Activated naive CD4-positive, alpha-beta T cell treated with anti-CD3 and anti-CD28 coated beads, Interleukin-2, amount 10 ng/mL, durations not matched to agents 7 days and 5 days (primary cell): ENCODE measurements around the gene TEX48.

Experiments used
- CTCF ChIA-PET: fragments of 350-600 bp; sonication (Branson Sonifier 250); formaldehyde crosslinking; loops from one replicate; lab custom pipeline; 2021; ENCODE audit warnings: antibody characterized with exemption; lab: Charles Lee
- DNase-seq: peaks from one replicate; pipeline ENCODE4 v3.0.0-alpha.2; 2020
- H3K27ac Mint-ChIP-seq: one replicate; pipeline ENCODE4 v1.8.0; 2021; ENCODE audit warnings: mild to moderate bottlenecking, moderate library complexity, mixed read lengths
- H3K27me3 Mint-ChIP-seq: one replicate; pipeline ENCODE4 v1.8.0; 2021; ENCODE audit warnings: mild to moderate bottlenecking, mixed read lengths
- H3K36me3 Mint-ChIP-seq: one replicate; pipeline ENCODE4 v1.8.0; 2021; ENCODE audit warnings: mixed read lengths
- H3K4me1 Mint-ChIP-seq: one replicate; pipeline ENCODE4 v1.8.0; 2021; ENCODE audit warnings: mixed read lengths
- H3K4me3 Mint-ChIP-seq: one replicate; pipeline ENCODE4 v1.8.0; 2021; ENCODE audit warnings: mild to moderate bottlenecking, moderate library complexity, mixed read lengths
- H3K9me3 Mint-ChIP-seq: one replicate; pipeline ENCODE4 v1.8.0; 2021; ENCODE audit warnings: mixed read lengths

TEX48 gene

GRCh38 chr9:114674798-114675540 is 7.0 kb downstream of the TEX48 start:
- CTCF ChIA-PET: interaction anchor here (0.7 to 9.3 kb wide), 5 partner anchors 13 to 341 kb away, joined by 3 to 128 read pairs (median 4); no protein-coding TSS in a partner anchor
- no peak for DNase-seq
- Mint-ChIP-seq H3K9me3 (no peaks in the 10 kb centered on the region), H3K4me1 (peaks cover 21% of the 10 kb centered on the region), H3K4me3 (no peak overlapping the region), H3K36me3 (no peaks in the 10 kb centered on the region), H3K27ac (no peak overlapping the region), H3K27me3 (peaks cover 26% of the 10 kb centered on the region)

DNA sequence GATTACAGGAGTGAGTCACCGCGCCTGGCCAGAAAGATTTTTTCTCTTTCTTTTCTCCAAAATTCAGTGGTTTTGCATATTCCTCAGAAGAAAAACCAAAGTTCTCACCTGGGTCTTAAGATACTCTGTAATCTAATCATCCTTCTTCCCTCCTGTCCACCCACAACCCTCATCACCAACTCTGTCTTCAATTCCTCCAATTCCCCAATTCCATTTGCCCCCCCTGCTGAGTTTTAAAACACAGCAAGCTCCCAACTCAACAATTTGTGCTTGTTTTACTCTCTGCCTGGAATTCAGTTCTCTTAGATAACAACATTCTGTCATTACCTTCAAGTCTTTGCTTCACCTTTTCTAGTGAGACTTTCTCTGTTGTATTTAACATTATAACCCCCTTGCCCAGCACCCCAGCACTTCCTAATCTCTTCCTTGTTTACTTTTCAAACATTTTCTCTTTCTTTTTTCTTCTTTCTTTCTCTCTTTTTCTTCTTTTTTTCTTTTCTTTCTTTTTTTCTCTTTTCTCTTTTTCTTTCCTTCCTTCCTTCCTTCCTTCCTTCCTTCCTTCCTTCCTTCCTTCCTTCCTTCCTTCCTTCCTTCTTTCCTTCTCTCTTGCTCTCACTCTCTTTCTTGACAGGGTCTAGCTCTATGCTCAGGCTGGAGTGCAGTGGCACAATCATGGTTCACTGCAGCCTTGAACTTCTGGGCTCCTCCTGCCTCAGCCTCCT is 7.8 kb downstream of the TEX48 start:
- Mint-ChIP-seq H3K4me3 (no peak overlapping the region), H3K36me3 (no peaks in the 10 kb centered on the region), H3K27me3 (peaks cover 26% of the 10 kb centered on the region), H3K4me1 (peaks cover 21% of the 10 kb centered on the region), H3K27ac (no peak overlapping the region), H3K9me3 (no peaks in the 10 kb centered on the region)
- CTCF ChIA-PET: interaction anchor here (1.6 kb wide), 1 partner anchor 14 kb away, joined by 4 read pairs; no protein-coding TSS in a partner anchor
- DNase-seq: no peak

GRCh38 chr9:114671605-114672004 is 10.4 kb downstream of the TEX48 start:
- H3K4me3 Mint-ChIP-seq: no peak overlapping the region
- H3K27ac Mint-ChIP-seq: no peak overlapping the region
- no peaks in the 10 kb centered on the region for H3K9me3 Mint-ChIP-seq
- H3K4me1 Mint-ChIP-seq: peaks cover 4% of the 10 kb centered on the region
- no peak for DNase-seq
- no peaks in the 10 kb centered on the region for H3K36me3 Mint-ChIP-seq
- CTCF ChIA-PET: interaction anchor here (0.6 to 1.6 kb wide), 5 partner anchors 9 to 266 kb away, joined by 3 to 5 read pairs (median 3); no protein-coding TSS in a partner anchor
- H3K27me3 Mint-ChIP-seq: peaks cover 37% of the 10 kb centered on the region

DNA sequence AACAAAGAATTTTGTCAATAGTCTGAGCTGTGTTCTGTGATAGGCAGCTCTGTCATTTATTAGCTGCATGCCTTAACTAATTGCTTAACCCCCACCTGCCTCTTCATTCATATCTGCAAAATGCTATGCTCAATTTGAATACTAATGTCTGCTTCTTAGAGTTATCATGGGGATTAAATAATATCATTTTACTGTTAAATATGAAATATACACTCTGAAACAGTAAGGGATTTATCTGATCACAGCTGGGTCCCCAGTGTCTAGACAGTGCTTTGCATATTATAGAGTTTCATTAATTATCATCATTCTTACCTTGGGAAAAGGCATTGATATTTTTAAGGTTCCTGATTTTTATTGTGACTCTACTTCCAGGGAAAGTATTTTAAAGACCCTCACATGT is 12.0 kb downstream of the TEX48 start:
- DNase-seq: no peak
- no peak overlapping the region for H3K27ac Mint-ChIP-seq
- no peak overlapping the region for H3K4me3 Mint-ChIP-seq
- H3K36me3 Mint-ChIP-seq: no peaks in the 10 kb centered on the region
- peaks cover 37% of the 10 kb centered on the region for H3K27me3 Mint-ChIP-seq
- no peaks in the 10 kb centered on the region for H3K4me1 Mint-ChIP-seq
- H3K9me3 Mint-ChIP-seq: no peaks in the 10 kb centered on the region
- CTCF ChIA-PET: interaction anchor here (1.4 to 2.3 kb wide), 3 partner anchors 11 to 345 kb away, joined by 3 to 6 read pairs (median 4); partner anchors contain the start of gene TEX48

DNA sequence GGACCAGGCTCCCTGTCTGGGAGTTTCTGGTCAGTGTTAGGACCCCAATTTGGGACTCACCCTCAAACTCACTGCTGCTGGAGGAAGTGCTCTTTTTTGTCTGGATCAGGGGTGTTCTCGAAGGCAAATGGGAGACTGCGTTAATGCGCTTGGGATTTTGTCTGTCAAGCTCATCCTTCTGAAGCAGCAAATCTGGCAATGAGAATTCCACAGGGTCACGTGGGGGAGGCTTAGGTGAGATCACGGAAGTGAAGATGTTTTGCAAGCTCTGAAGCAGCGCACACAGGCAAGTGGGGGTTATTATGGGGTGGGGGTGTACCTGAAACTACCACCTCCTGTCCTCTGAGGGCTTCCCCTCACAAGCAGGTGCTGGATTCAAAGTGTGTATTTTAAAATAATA is 13.8 kb downstream of the TEX48 start:
- Mint-ChIP-seq H3K27me3 (peaks cover 30% of the 10 kb centered on the region), H3K9me3 (no peaks in the 10 kb centered on the region), H3K36me3 (no peaks in the 10 kb centered on the region), H3K4me1 (no peaks in the 10 kb centered on the region), H3K27ac (no peak overlapping the region), H3K4me3 (no peak overlapping the region)
- CTCF ChIA-PET: interaction anchor here (3.7 kb wide), 1 partner anchor 12 kb away, joined by 23 read pairs; the partner anchor contains the start of gene TEX48
- no peak for DNase-seq

GRCh38 chr9:114666851-114667250 is 15.1 kb downstream of the TEX48 start:
- Mint-ChIP-seq H3K36me3 (no peaks in the 10 kb centered on the region), H3K4me3 (no peak overlapping the region), H3K27me3 (peaks cover 41% of the 10 kb centered on the region)

DNA sequence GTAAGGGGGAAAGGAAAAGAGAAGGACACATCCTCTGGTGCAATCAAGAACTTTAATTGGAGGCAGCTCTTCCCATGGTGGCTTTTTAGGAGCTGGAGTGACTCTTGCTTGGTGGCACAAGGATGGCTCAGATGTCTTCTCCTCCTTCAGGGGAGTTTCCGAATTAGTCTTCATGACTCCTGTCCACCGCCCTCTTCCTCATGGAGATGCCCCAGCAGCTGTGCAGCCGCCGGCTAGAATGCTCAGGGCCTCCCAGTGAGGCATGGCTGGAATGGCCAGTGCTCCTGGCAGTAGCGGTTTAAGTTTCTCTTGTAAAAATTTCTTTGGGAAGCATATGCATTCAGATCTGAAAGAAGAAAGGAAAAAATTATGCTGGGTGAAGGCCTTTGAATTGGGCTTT is 15.6 kb downstream of the TEX48 start:
- CTCF ChIA-PET: interaction anchor here (1.0 to 6.2 kb wide), 4 partner anchors 13 to 348 kb away, joined by 3 to 43 read pairs (median 14); partner anchors contain the start of gene TEX48
- no peak for DNase-seq
- H3K4me1 Mint-ChIP-seq: peaks cover 4% of the 10 kb centered on the region
- H3K4me3 Mint-ChIP-seq: no peak overlapping the region
- no peaks in the 10 kb centered on the region for H3K36me3 Mint-ChIP-seq
- peaks cover 38% of the 10 kb centered on the region for H3K27me3 Mint-ChIP-seq
- H3K9me3 Mint-ChIP-seq: no peaks in the 10 kb centered on the region
- H3K27ac Mint-ChIP-seq: no peak overlapping the region

More at GRCh38 chr9:114666851-114667250, 15.1 kb downstream of the TEX48 start:
- H3K9me3 Mint-ChIP-seq: no peaks in the 10 kb centered on the region
- DNase-seq: no peak
- peak overlapping the region; percentile 33 for H3K27ac Mint-ChIP-seq
- H3K4me1 Mint-ChIP-seq: peaks cover 4% of the 10 kb centered on the region
- CTCF ChIA-PET: interaction anchor here (1.0 to 6.2 kb wide), 4 partner anchors 14 to 348 kb away, joined by 3 to 43 read pairs (median 14); partner anchors contain the start of gene TEX48

- CTCF ChIA-PET: interaction anchor here (0.7 to 6.2 kb wide), 6 partner anchors 11 to 350 kb away, joined by 3 to 43 read pairs (median 4); partner anchors contain the start of gene TEX48
Observed at GRCh38 chr9:114664181-114664580, 17.8 kb downstream of the TEX48 start.

GRCh38 chr9:114662081-114662989 is 19.7 kb downstream of the TEX48 start:
- peak; percentile 77 for DNase-seq
- H3K4me3 Mint-ChIP-seq: no peak overlapping the region
- peaks cover 4% of the 10 kb centered on the region for H3K4me1 Mint-ChIP-seq
- H3K27me3 Mint-ChIP-seq: peaks cover 30% of the 10 kb centered on the region
- CTCF ChIA-PET: interaction anchor here (0.6 to 6.2 kb wide), 22 partner anchors 9 to 863 kb away, joined by 3 to 43 read pairs (median 3); partner anchors contain the start of gene TEX48
- H3K27ac Mint-ChIP-seq: no peak overlapping the region
- no peaks in the 10 kb centered on the region for H3K9me3 Mint-ChIP-seq
- H3K36me3 Mint-ChIP-seq: no peaks in the 10 kb centered on the region

More at GRCh38 chr9:114664181-114664580, 17.8 kb downstream of the TEX48 start:
- no peaks in the 10 kb centered on the region for H3K9me3 Mint-ChIP-seq
- peaks cover 39% of the 10 kb centered on the region for H3K27me3 Mint-ChIP-seq
- DNase-seq: no peak
- H3K4me1 Mint-ChIP-seq: peaks cover 4% of the 10 kb centered on the region
- H3K27ac Mint-ChIP-seq: no peak overlapping the region
- H3K4me3 Mint-ChIP-seq: no peak overlapping the region
- H3K36me3 Mint-ChIP-seq: no peaks in the 10 kb centered on the region

- no peak for DNase-seq
- no peak within 1 kb of the TSS for H3K27ac Mint-ChIP-seq
- CTCF ChIA-PET: no interaction called here
- H3K36me3 Mint-ChIP-seq: no peaks in the 10 kb centered on the region
- peaks cover 12% of the 10 kb centered on the region for H3K27me3 Mint-ChIP-seq
- H3K9me3 Mint-ChIP-seq: no peaks in the 10 kb centered on the region
- H3K4me1 Mint-ChIP-seq: peaks cover 17% of the 10 kb centered on the region
- no peak within 1 kb of the TSS for H3K4me3 Mint-ChIP-seq
Observed at GRCh38 chr9:114657705-114658104, 24.3 kb downstream of the TEX48 start, which contains the start of gene TEX53. TSS of gene TEX53 (minus strand) at chr9:114657805. CDS start at chr9:114657774, 31 bp downstream.

DNA sequence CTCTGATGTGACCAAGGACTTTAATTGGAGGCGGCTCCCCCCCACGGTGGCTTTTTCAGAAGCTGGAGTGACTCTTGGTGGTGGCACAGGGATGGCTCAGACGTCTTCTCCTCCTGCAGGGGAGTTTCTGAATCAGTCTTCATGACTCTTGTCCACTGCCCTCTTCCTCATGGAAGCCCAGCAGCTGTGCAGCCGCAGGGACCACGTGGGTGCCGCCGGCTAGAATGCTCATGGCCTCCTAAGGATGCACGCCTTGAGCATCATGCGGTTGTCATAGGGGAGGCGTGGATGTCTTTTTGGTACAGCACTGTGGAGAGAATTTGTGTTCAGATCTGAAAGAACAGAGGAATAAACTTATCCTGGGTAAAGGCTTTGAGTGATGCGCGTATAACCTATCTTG is 25.7 kb downstream of the TEX48 start:
- peaks cover 4% of the 10 kb centered on the region for H3K27me3 Mint-ChIP-seq
- peaks cover 22% of the 10 kb centered on the region for H3K4me1 Mint-ChIP-seq
- no peak overlapping the region for H3K4me3 Mint-ChIP-seq
- H3K27ac Mint-ChIP-seq: no peak overlapping the region
- no peaks in the 10 kb centered on the region for H3K9me3 Mint-ChIP-seq
- no peak for DNase-seq
- CTCF ChIA-PET: interaction anchor here (0.6 to 7.3 kb wide), 4 partner anchors 62 to 423 kb away, joined by 3 to 206 read pairs (median 86); no protein-coding TSS in a partner anchor
- H3K36me3 Mint-ChIP-seq: peaks cover 2% of the 10 kb centered on the region

DNA sequence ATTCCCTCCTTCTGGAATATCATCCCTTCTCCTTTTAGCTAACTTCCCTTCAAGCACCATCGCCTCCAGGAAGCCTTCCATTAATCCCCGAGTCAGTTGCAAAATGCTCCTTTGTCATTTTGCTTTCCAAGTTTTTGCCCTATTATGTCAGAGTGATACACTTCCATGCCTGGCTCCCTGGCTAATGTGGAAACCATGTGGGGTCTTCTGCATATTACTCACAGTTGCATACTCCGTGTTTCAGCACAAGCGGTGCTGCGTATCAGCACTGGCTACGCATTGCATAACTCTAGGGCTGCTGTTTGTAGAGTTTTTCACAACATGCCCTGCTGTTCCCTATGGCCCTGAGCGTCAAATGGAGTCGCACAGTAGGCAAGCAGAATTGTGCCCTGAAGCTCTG is 26.3 kb downstream of the TEX48 start:
- no peaks in the 10 kb centered on the region for H3K9me3 Mint-ChIP-seq
- no peak overlapping the region for H3K27ac Mint-ChIP-seq
- H3K4me1 Mint-ChIP-seq: peaks cover 22% of the 10 kb centered on the region
- no peak overlapping the region for H3K4me3 Mint-ChIP-seq
- peaks cover 2% of the 10 kb centered on the region for H3K36me3 Mint-ChIP-seq
- peaks cover 3% of the 10 kb centered on the region for H3K27me3 Mint-ChIP-seq
- DNase-seq: no peak
- CTCF ChIA-PET: interaction anchor here (0.7 to 7.3 kb wide), 5 partner anchors 8 to 250 kb away, joined by 3 to 206 read pairs (median 43); no protein-coding TSS in a partner anchor
